GM19438 (cell line): Measurements from ENCODE around the gene ZFP1.
"Not testable (repeated sequence)": the region's sequence is repeated elsewhere in the genome, so short reads cannot be mapped to it uniquely, and the experiment has no call there.

Experiments used
- ATAC-seq: cut with Tn5 transposase; IDR thresholded peaks from one replicate; pipeline ENCODE4 v1.9.1; 2021; ENCODE audit warnings: low read depth; ENCODE audit not compliant: unreplicated experiment

ZFP1 gene

DNA sequence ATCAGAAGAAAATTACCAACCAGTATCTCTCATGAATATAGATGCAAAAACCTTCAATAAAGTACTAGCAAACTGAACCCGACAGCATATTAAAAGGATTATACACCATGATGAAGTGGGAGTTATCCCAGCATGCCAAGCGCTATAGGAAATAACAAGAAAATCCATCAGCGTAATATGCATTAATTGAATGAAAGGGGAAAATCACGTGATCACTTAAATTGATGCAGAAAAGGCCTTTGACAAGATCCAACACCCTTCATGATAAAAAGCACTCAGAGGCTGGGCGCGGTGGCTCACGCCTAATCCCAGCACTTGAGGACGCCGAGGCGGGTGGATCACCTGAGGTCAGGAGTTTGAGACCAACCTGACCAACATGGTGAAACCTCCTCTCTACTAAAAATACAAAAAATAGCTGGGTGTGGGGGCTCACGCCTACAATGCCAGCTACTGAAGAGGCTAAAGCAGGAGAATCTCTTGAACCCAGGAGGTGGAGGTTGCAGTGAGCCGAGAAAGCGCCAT, 53.8 kb downstream of the ZFP1 start:
- ATAC-seq = no peak

- no peak for ATAC-seq
These were observed 54.8 kb downstream of the ZFP1 start for GRCh38 chr16:75203096-75203495.

DNA sequence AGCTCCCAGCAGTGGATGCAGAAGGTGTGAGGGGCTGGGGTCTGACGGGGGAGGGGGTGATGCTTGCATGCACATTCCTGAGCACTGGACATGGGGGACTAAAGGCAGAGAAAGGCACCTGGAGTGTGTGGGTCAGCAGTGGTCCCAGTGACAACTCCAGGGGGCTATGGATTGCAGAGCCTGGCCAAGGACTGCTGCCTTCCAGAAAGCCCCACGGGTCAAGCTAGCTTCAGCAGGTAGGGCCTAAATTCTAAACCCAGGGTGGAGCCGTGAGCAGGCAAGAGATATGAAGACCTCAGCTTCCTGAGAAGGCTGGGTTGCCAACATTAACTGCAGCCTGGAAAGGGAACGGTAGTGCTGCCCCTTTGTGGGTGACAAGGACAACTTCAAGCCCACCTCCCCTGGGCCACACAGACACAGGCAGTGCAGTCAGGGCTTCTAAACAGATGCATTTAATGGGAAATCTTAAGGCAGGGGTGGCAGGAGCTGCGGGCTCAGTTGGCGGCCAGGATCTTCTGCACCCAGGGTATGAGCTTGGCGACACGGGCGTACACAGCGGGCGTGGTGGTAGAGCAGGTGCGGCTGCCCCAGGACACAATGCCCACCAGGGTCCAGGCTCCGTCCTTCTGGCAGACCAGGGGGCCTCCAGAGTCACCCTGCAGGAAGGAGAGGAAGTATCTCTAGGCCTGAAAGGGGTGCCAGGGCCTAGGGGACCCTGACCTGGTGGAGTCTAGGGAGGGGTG, 55.5 kb downstream of the ZFP1 start:
- ATAC-seq = no peak

DNA sequence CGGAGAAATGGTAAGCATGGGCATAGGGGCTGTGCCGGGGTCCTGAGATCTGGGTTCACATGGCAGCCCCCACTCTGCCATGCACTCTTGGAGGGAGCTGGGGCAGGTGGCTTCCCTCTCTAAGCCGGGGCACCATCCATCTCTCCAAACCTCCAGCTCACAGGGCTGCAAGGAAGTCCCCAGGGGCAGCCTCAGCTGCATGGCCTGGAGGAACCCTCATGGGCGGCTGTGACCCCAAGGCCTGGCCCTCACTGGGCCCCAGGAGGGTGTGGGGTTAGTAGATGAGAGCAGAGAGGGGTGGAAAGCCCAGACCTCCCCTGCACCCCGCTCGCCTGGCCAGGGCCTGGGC, 56.1 kb downstream of the ZFP1 start:
- no peak for ATAC-seq

DNA sequence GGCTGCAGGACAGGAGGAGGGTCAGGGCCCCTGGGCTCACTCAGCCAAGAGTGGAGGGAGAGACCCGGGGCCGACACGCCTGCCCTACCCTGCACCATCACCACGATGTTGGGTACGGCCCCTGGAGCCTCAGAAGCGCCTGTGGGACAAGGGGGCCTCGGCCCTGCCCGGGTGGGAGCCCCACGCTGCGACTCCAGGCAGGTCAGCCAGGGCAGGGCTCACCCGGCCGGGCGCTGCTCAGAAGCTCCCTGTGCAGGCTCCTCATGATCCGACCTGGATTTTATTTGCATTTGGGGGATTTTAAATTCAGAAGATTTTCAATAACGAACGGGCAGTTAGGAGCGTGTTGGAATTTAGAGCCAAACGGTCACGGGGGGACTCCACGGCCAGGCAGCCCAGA, 56.6 kb downstream of the ZFP1 start:
- ATAC-seq = not testable (repeated sequence)

DNA sequence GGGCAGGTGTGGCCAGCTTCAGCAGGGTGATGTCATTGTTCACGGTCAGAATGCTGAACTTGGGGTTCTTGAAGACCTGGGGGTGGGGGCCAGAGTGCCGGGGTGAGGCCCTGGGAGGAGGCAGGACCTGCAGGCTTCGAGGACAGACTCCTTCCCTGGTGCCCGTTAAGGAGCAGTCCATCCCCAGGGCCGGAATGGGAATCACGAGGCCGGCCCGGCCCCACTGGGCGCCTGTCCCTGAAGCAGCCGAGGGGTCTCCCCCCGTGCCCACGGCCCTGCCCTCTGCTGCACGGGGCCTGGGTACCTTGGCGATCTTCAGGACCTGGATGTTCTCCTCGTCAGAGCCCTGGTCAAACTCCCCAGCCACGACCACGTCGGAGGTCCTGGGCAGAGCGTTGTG, 57.1 kb downstream of the ZFP1 start:
- not testable (repeated sequence) for ATAC-seq

DNA sequence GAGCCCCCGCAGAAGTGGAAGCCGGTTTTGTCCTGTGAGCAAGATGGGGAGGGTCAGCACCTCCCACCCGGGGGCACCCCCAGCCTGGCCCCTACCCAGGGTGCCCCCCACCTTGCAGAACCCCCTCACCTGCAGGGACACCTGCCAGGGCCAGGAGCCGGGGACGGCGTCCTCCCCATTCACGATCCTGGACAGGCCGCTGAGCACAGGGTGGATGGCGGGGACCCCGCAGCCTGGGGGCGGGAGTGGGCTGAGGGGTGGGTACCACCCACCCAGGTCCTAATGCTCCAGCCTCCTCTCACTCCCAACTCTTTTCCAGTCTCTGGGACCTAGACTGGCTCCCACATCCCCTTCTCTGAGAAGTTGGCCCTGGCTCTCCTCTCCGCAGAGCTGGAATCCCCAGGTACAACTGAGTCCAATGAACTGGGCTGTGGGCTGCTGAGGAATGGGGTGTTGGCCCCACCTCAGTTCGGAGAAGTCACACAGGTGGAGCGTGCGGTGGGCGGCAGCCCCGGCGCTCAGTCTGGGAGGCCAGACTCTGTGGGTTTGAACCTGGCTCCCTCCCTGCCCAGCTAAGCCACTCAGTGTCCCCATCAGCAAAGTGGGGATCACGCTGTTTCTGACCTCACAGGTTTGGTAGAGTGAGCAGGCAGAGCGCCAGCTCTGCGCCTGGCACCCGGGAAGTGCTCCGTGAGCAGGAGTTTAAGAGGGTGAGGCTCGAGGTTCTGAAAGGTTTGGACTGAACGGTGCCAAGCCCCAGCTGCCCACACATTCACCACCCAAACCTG, 57.8 kb downstream of the ZFP1 start:
- ATAC-seq = not testable (repeated sequence)

DNA sequence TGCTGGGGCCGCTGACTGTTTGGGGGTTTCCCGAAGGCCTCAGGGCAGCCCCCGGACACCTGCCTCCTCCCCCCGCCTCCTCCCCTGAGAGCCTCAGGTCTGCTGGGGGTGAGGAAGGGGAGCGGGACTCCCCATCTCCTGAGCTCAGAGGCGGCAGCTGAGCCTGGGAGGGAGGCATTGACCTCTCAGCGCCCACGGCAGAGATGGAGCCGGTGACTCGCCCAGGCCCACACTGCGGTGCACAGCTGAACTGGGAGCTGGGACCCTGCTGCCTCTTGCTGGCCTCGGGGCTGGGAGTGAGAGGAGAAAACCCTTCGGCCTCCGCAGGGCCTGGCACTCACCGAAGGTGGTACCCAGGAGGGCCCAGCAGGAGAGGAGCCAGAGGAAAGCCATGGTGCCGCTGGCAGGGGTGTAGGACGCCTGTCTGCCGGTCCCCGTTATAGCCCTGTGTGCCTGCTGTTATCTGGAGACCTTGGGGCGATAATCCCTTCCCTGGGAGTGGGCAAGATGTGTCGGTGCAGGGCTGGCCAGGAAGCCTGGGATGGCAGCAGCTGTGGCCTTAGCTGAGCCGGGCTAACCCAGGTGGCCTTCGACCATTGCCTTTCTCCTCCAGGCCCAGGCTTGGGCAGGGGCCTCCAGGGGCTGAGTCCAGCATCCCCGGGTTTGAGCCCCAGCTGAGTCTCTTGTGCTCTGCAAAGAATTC, 58.6 kb downstream of the ZFP1 start, which contains the start of gene CTRB2:
Gene CTRB2, minus strand, starts transcription at position 413 of the 703 bp plus-strand sequence. Its CDS starts 20 bp downstream, at position 393.
- ATAC-seq = no peak

- no peak for ATAC-seq
These were observed 59.5 kb downstream of the ZFP1 start for GRCh38 chr16:75207831-75208230.

DNA sequence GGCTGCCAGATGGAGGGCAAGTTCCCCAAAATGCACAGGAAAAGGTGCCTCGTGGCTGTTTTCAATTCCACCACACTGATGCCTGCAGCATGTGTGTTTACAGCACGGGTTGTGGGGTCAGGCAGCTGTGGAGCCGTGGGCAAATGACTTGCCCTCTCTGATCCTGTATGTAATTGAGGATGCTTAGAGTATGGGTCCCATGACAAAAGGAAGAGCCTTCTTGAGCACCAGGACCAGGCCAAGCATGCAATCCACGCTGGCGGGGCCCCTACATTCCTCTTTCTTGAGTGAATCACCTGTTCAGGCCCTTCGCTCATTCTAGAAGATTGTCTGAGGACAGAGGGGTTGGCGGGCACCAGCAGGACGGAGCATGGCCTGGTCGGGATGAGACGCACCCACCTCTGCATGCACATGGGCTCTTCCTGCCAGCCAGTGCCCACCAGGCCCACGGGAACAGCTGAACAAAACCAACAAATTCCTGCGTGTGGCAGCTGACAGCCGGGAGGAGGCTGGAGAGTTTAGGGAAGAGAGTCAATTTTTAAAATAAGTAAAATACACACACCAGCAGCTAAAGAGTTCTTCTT, 60.0 kb downstream of the ZFP1 start:
- ATAC-seq = no peak

DNA sequence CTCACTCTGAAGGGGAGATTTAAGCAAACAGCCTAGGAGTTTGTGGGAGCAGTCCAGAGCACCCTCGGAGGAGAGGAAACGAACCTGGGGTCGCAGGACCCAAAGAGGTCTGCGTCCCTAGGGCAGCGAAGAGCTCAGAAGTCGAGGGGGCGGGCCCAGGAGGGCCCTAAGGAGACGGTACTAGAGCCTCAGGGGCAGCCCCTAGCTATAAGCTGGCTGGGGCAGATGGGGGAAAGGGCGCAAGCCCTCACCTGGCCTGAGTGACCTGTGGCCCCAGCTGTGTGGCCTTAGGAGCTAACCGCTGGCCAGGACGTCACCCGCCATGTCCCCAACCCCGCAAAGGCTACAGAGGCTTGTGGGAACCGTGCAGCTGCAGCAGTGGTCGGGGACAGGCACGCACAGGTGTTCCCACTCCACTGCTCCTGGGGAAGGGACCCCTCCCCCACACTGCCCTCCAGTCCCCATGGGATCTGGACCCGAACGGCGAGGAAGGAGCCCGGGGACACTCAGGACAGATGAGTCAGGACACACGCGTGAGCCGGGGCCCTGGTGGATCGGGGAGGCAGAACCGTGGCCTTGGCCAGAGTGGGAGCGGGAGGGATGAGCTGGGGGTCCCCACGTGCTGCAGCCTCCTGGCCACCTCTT, 60.7 kb downstream of the ZFP1 start:
- no peak for ATAC-seq

- not testable (repeated sequence) for ATAC-seq
These were observed 61.2 kb downstream of the ZFP1 start for GRCh38 chr16:75209514-75209913.

- no peak for ATAC-seq
These were observed 61.6 kb downstream of the ZFP1 start for GRCh38 chr16:75209944-75210343.

DNA sequence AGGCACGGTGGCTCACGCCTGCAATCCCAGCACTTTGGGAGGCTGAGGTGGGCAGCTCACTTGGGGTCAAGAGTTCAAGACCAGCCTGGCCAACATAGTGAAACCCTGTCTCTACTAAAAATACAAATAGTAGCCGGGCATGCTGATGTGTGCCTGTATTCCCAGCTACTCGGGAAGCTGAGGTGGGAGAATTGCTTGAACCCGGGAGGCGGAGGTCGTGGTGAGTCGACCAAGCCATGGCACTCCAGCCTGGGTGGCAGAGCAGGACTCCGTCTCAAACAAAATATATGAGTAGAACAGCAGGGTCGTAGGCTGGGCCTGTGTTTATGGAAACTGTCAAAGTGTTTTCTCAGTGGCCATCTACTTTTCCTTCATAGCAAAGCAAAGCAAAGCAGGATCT, 63.0 kb downstream of the ZFP1 start:
- ATAC-seq = not testable (repeated sequence)

GRCh38 chr16:75216127-75216526, 67.8 kb downstream of the ZFP1 start:
- no peak for ATAC-seq

DNA sequence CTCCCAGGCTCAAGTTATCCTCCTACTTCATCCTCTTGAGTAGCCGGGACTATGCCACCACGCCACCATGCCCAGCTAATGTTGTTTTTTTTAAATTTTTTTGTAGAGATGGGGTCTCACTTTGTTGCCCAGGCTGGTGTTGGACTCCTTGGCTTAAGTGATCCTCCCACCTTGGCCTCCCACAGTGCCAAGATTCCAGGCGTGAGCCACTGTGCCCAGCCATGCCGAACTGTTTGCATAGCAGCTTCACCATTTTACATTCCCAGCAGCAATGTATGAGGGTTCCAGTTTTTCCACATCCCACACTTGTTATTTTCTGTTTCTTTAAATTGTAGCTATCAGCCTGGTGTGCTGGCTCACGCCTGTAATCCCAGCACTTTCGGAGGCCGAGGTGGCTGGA, 68.3 kb downstream of the ZFP1 start:
- no peak for ATAC-seq

DNA sequence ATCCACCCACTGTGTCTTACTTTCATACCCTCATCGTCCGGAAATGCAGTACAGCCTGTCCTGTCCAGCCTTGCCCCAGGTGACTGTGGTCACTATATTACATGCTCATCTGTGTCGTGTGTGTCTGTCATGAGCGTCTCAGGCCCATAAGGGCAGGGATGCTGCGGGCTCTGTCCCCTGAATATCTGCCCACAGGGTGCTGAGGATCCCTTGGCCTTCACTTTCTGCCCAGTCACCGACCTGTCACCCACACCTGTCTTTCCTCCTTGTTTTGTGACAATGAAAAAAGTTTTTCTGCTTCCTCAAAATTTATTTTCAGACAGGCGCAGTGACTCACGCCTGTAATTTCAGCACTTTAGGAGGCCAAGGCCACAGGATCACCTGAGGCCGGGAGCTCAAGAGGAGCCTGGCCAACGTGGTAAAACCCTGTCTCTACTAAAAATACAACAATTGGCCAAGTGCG, 69.1 kb downstream of the ZFP1 start:
- ATAC-seq = no peak

- no peak for ATAC-seq
These were observed 70.1 kb downstream of the ZFP1 start, which contains the start of gene CTRB1 for GRCh38 chr16:75218256-75219076. Gene CTRB1 (plus strand): TSS chr16:75218988. CDS start chr16:75219008, 20 bp downstream.

- no peak for ATAC-seq
These were observed 70.8 kb downstream of the ZFP1 start for GRCh38 chr16:75219088-75219487.
